Activated naive CD8-positive, alpha-beta T cell treated with anti-CD3 and anti-CD28 coated beads, Interleukin-2, amount 50 U/mL, for 24 hours (primary cell): ENCODE measurements around the gene POLR1C.
"Not testable (repeated sequence)": the region's sequence is repeated elsewhere in the genome, so short reads cannot be mapped to it uniquely, and the experiment has no call there.

Experiments used
- ATAC-seq: fragments of 150-1000 bp; cut with Tn5 transposase; one replicate; pipeline ENCODE4 v1.10.0; 2021
- DNase-seq: peaks from one replicate; pipeline ENCODE4 v3.0.0; 2021
- H3K27ac Mint-ChIP-seq: one replicate; pipeline ENCODE4 v1.8.0; 2021; ENCODE audit warnings: mild to moderate bottlenecking, mixed read lengths
- H3K27me3 Mint-ChIP-seq: one replicate; pipeline ENCODE4 v1.8.0; 2021; ENCODE audit warnings: mixed read lengths
- H3K36me3 Mint-ChIP-seq: one replicate; pipeline ENCODE4 v1.8.0; 2021; ENCODE audit warnings: low read depth, mixed read lengths
- H3K4me1 Mint-ChIP-seq: one replicate; pipeline ENCODE4 v1.8.0; 2021; ENCODE audit warnings: mixed read lengths
- H3K4me3 Mint-ChIP-seq: one replicate; pipeline ENCODE4 v1.8.0; 2021; ENCODE audit warnings: mild to moderate bottlenecking, moderate library complexity, mixed read lengths
- H3K9me3 Mint-ChIP-seq: one replicate; pipeline ENCODE4 v1.8.0; 2021; ENCODE audit warnings: mixed read lengths

POLR1C gene

DNA sequence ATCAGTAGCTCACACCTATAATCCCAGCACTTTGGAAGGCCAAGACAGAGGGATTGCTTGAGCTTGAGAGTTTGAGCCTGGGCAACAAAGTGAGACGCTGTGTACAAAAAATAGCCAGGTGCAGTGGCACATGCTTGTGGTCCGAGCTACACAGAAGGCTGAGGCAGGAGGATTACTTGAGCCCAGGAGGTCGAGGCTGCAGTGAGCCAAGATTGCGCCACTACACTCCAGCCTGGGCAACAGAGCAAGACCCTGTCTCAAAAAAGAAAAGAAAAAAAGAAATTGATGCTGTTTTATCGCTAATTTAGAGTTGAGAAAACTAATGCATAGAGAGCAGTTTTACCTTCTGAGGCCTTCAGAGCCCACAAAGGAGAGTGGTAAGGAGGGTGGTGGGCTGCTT, 18.6 kb upstream of the POLR1C start:
- peaks cover 13% of the 10 kb centered on the region for H3K36me3 Mint-ChIP-seq
- H3K27me3 Mint-ChIP-seq, H3K27ac Mint-ChIP-seq, ATAC-seq, H3K4me3 Mint-ChIP-seq, DNase-seq, H3K9me3 Mint-ChIP-seq: not testable (repeated sequence)
- H3K4me1 Mint-ChIP-seq, result peaks cover 18% of the 10 kb centered on the region

GRCh38 chr6:43499028-43499815, 17.7 kb upstream of the POLR1C start:
- no peak overlapping the region for H3K4me3 Mint-ChIP-seq

DNA sequence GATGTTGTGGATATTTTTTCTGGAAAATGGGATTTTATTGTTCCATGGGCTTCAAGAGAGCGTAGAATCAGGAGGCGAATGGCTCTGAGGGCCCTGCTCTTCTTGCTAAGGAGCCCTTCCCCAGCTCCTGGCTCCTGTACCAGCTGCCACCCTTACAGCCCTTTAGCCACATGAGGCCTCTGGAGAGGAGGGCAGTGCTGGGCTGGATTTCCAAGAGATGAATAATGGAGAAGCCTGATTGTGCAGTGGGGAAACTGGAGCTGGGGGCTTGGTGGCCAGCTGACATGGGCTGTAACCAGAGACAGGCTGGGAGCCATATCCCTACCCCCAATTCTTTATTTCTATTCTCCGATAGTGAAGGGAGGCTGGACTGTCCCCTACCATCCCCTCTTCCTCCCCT, 16.0 kb upstream of the POLR1C start:
- Mint-ChIP-seq H3K4me1 (peaks cover 1% of the 10 kb centered on the region), H3K27me3 (no peaks in the 10 kb centered on the region), H3K9me3 (no peaks in the 10 kb centered on the region), H3K4me3 (no peak overlapping the region), H3K36me3 (peaks cover 17% of the 10 kb centered on the region), H3K27ac (no peak overlapping the region)
- DNase-seq (no peak), ATAC-seq (no peak)

More at GRCh38 chr6:43499028-43499815, 17.7 kb upstream of the POLR1C start:
- no peak for DNase-seq
- Mint-ChIP-seq H3K27ac (no peak overlapping the region), H3K27me3 (no peaks in the 10 kb centered on the region), H3K36me3 (peaks cover 17% of the 10 kb centered on the region), H3K4me1 (peaks cover 11% of the 10 kb centered on the region), H3K9me3 (no peaks in the 10 kb centered on the region)
- ATAC-seq, result no peak

DNA sequence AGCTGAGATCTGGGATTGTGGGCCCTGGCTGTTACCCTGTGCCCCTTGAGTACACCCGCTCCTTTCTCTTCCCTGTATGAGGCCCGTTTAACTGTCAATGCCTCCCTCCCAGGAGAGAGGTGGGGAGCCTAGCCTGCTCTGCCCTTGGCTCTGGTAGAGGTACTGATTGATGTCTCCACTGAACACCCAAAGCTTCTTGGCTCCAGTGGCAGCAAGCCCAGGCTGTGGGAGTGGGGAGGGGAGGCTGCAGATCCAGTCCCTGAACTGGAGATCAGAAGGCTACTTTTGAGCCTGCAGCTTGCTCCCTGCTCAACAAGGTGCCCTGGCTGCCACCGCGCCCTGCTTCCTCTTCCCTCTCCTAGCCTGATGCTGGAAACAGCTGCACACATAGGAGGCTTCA, 14.2 kb upstream of the POLR1C start:
- Mint-ChIP-seq H3K27me3 (peaks cover under 1% of the 10 kb centered on the region), H3K9me3 (no peaks in the 10 kb centered on the region), H3K4me1 (no peaks in the 10 kb centered on the region), H3K4me3 (no peak overlapping the region), H3K27ac (no peak overlapping the region), H3K36me3 (peaks cover 17% of the 10 kb centered on the region)
- ATAC-seq (no peak), DNase-seq (no peak)

- Mint-ChIP-seq H3K9me3 (no peaks in the 10 kb centered on the region), H3K4me3 (no peak overlapping the region), H3K27me3 (peaks cover 7% of the 10 kb centered on the region), H3K36me3 (peaks cover 17% of the 10 kb centered on the region), H3K27ac (no peak overlapping the region), H3K4me1 (no peaks in the 10 kb centered on the region)
- DNase-seq (no peak), ATAC-seq (no peak)
Measured at GRCh38 chr6:43503443-43503842, 13.4 kb upstream of the POLR1C start.

- H3K9me3 Mint-ChIP-seq, result no peaks in the 10 kb centered on the region
- H3K27me3 Mint-ChIP-seq, result peaks cover 16% of the 10 kb centered on the region
- ATAC-seq (no peak), DNase-seq (no peak)
- no peak overlapping the region for H3K4me3 Mint-ChIP-seq
- H3K36me3 Mint-ChIP-seq, result peaks cover 17% of the 10 kb centered on the region
- no peak overlapping the region for H3K27ac Mint-ChIP-seq
- H3K4me1 Mint-ChIP-seq, result peaks cover 6% of the 10 kb centered on the region
Measured at GRCh38 chr6:43504756-43505593, 11.9 kb upstream of the POLR1C start.

DNA sequence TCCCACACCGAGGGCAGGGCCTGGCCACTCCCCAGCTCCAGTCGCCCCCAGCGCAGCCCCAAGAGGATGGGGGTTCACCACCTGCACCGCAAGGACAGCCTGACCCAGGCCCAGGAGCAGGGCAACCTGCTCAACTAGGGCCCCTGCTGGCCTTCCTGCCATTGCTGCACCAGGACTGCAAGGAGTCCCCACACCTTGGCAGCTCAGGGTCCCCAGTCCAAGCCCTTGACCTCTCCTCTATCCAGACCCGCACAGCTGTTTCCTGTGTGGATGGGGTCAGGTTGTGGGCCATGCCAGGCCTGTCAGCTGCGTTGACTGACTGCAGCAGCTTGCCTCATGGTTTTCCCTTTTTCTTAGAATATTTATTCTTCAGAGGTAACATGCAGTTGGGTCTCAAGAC, 11.2 kb upstream of the POLR1C start:
- ATAC-seq (no peak), DNase-seq (no peak)
- no peak overlapping the region for H3K27ac Mint-ChIP-seq
- H3K27me3 Mint-ChIP-seq, result peaks cover 16% of the 10 kb centered on the region
- no peaks in the 10 kb centered on the region for H3K9me3 Mint-ChIP-seq
- H3K36me3 Mint-ChIP-seq, result peaks cover 16% of the 10 kb centered on the region
- H3K4me3 Mint-ChIP-seq, result no peak overlapping the region
- H3K4me1 Mint-ChIP-seq, result peaks cover 6% of the 10 kb centered on the region

- H3K27me3 Mint-ChIP-seq, result peaks cover 16% of the 10 kb centered on the region
- H3K27ac Mint-ChIP-seq, result no peak overlapping the region
- peaks cover 17% of the 10 kb centered on the region for H3K36me3 Mint-ChIP-seq
- ATAC-seq (no peak), DNase-seq (no peak)
- H3K9me3 Mint-ChIP-seq, result no peaks in the 10 kb centered on the region
- H3K4me1 Mint-ChIP-seq, result peaks cover 6% of the 10 kb centered on the region
- no peak overlapping the region for H3K4me3 Mint-ChIP-seq
Measured at GRCh38 chr6:43506171-43506570, 10.7 kb upstream of the POLR1C start.

GRCh38 chr6:43506667-43507471, 10.0 kb upstream of the POLR1C start:
- H3K36me3 Mint-ChIP-seq, result peaks cover 15% of the 10 kb centered on the region
- DNase-seq (peak; percentile 83), ATAC-seq (peak; percentile 79)
- H3K9me3 Mint-ChIP-seq, result no peaks in the 10 kb centered on the region
- H3K27me3 Mint-ChIP-seq, result peaks cover 16% of the 10 kb centered on the region
- H3K4me3 Mint-ChIP-seq, result no peak overlapping the region
- no peak overlapping the region for H3K27ac Mint-ChIP-seq
- H3K4me1 Mint-ChIP-seq, result peaks cover 8% of the 10 kb centered on the region

DNA sequence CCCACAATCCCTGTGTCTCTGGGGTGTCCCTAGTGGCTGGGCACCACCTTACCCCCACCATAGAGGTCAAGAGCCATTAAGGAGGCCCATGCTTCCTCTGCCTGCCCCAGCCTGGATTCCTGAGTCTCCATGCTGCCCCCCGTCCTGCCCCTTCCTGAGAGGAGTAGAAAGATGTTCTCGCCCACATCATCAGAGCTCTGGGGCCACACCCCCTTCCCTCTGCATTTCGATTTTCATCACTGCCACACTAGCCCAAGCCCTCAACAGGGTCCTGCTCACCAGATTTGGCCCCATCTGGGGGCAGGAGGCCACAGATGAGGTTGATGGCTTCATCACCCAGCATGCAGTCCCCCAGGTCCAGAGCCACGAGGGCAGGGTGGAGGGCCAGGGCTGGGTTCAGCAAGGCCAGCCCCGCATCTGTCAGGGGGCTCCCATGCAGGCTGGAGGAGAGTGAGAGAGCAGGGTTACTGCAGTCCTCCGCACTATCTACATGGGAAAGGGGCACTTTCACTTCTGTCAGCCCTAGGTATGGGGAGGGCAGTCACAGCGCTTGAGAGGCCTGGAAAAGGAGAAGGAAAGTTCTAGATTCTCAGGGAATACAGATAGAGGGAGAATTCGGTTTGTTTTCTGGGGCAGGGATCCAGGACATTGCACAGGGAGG, 8.3 kb upstream of the POLR1C start:
- no peak overlapping the region for H3K27ac Mint-ChIP-seq
- peaks cover 8% of the 10 kb centered on the region for H3K4me1 Mint-ChIP-seq
- no peaks in the 10 kb centered on the region for H3K9me3 Mint-ChIP-seq
- DNase-seq (no peak), ATAC-seq (no peak)
- peak overlapping the region; percentile 85 for H3K4me3 Mint-ChIP-seq
- peaks cover 16% of the 10 kb centered on the region for H3K27me3 Mint-ChIP-seq
- H3K36me3 Mint-ChIP-seq, result peaks cover 9% of the 10 kb centered on the region

- Mint-ChIP-seq H3K36me3 (peaks cover 11% of the 10 kb centered on the region), H3K4me3 (peak overlapping the region; percentile 85), H3K27me3 (peaks cover 16% of the 10 kb centered on the region), H3K9me3 (no peaks in the 10 kb centered on the region), H3K4me1 (peaks cover 11% of the 10 kb centered on the region), H3K27ac (peak overlapping the region; percentile 83)
- DNase-seq (no peak), ATAC-seq (no peak)
Measured at GRCh38 chr6:43509142-43509983, 7.5 kb upstream of the POLR1C start.

DNA sequence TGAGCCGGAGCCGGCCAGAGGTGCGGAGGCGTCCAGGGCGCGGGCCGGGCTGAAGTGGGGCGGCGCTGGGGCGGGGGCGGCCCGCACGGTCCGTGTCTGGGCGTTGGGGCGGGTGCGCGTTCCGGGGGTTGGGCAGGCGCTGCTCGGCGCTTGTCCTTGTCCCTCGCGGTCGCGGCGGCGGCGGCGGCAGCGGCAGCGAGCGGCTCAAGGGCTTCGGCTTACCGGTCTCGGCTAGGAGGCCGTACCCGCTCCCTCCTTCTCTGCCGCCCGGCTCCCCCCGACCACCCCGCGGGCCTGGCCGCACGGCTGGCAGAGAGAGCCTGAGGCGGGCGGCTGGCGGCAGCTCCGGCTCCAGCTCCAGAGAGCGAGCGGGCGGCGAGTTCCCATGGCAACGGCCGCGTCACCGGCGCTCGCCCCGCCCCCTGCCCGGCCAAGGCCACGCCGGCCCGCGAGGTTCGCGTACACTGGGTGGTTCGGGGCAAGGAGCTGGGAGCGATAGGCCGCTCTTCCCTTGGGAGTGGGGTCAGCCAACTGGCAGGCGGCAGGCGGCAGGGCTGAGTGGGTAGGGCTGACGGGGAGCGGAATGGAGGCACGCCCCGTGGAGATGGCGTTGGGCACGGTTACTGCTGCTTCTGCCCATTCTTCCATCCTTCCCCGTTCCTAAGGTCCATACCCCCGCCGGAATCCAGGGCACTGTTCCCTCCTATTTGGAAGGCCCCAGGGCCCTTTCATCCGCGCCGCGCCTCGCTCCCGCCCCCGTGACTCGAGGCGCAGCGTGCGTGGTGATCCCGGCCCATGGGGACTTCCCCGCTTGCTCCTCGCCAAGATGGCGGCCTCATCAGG, 6.7 kb upstream of the POLR1C start, which contains the start of gene LRRC73:
LRRC73 (minus strand) TSS at position 363 of the 843 bp plus-strand sequence. CDS start 561 bp downstream, outside the sequence.
- Mint-ChIP-seq H3K36me3 (peaks cover 16% of the 10 kb centered on the region), H3K27ac (peak within 1 kb of the TSS; percentile 83), H3K9me3 (no peaks in the 10 kb centered on the region), H3K4me3 (peak within 1 kb of the TSS; percentile 85), H3K27me3 (peaks cover 16% of the 10 kb centered on the region), H3K4me1 (peaks cover 19% of the 10 kb centered on the region)
- ATAC-seq (peak; percentile 68), DNase-seq (peak; percentile 85)

DNA sequence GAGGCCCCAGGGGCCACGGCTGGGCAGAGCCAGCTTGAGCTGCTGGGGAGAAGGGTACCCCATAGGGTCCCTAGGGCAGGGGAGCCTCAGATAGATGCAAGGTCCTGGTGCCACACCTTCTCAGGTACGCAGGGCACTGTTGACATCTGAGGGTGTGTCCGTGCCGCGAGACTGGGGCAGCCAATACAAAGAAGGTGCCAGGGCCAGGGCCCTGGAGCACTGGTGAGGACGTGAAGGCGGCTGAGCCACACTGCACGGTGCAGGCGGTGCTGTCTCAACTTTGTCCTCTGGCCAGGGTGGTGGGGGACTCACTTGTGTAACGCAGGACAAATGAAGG, 6.1 kb upstream of the POLR1C start:
- ATAC-seq (no peak), DNase-seq (no peak)
- peaks cover 16% of the 10 kb centered on the region for H3K27me3 Mint-ChIP-seq
- H3K4me1 Mint-ChIP-seq, result peaks cover 25% of the 10 kb centered on the region
- peak overlapping the region; percentile 56 for H3K4me3 Mint-ChIP-seq
- H3K36me3 Mint-ChIP-seq, result peaks cover 17% of the 10 kb centered on the region
- H3K9me3 Mint-ChIP-seq, result no peaks in the 10 kb centered on the region
- no peak overlapping the region for H3K27ac Mint-ChIP-seq
